Measurements from ENCODE around the gene DRC1.

- TF ChIP-seq EZH2 (IDR thresholded peaks at IDR 0.05) (no peak), POLR2AphosphoS5 (IDR thresholded peaks at IDR 0.05; ENCODE audit: borderline replicate concordance, low read depth, low read length) (no peak), FOXP2 (optimal IDR thresholded peaks at IDR 0.05; ENCODE audit: control extremely low read depth, extremely low read length, insufficient read depth) (no peak)
These were observed 61.0 kb downstream of the DRC1 start for GRCh38 chr2:26462511-26463243.

Data from SK-N-MC (cell line).